Activated CD8-positive, alpha-beta memory T cell treated with anti-CD3 and anti-CD28 coated beads, Interleukin-2, amount 50 U/mL, for 48 hours (primary cell): ENCODE measurements around the gene SPP2.

ENCODE experiments used
- DNase-seq: peaks from one replicate; pipeline ENCODE4 v3.0.0-alpha.2; 2020

SPP2 gene

DNA sequence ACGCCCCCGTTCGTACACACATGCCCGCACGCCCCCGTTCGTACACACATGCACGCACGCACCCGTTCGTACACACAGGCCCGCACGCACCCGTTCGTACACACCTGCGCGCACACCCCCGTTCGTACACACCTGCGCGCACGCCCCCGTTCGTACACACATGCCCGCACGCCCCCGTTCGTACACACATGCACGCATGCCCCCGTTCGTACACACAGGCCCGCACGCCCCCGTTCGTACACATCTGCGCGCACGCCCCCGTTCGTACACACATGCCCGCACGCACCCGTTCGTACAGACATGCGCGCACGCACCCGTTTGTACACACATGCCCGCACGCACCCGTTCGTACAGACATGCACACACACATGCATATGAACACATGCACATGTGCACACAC lies 45.7 kb downstream of the SPP2 start:
- no peak for DNase-seq

DNA sequence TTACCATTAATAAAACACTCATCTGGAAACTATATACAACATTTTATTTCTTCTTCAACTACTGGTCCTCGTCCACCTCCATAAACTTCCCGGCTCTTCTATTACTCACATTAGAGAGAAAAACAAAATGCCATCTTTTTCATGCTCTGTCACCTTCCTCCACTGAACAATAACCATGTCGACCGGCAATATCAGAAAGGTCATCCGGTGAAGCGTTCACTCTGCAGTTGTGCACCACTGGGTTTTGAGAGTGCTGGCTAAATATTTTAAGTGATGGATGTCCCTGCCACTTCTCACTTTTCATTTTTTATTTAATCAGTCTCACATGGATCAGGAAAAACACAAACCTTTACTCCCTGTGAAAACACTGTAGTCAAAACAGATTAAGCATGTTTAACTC lies 48.2 kb downstream of the SPP2 start:
- no peak for DNase-seq

DNA sequence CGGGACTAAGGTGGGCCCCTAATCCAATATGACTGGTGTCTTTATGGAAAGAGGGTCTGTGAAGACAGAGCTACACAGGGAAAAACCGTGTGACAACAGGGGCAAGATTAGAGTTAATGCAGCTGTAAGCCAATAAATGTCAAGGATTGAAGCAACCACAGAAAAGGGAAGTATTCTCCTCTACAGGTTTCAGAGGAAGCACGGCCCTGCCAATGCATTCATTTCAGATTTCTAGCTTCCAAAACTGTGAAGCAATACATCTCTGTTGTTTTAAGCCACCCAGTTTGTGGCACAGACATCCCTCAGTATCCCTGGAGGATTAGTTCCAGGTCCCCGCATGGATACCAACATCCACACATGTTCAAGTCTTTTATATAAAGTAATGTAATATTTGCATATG lies 48.8 kb downstream of the SPP2 start:
- DNase-seq: no peak

DNA sequence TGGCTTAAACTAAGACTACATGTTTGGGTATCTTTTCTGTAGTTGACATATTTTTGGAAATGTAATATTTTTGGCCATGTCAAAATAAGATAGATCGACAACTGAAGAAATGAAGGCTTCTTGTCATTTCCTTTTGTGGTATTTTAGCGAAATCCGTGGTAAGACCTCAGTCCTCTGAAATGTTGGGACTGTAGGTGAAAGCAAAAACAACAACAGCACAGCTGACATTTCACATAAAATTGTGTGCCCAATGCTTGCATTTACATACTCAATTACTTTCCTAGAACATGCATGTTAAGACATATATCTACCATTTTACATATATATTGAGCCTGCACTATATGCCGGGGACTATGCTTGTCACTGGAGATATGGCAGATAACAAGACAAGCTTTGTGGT lies 50.2 kb downstream of the SPP2 start:
- DNase-seq: no peak

DNA sequence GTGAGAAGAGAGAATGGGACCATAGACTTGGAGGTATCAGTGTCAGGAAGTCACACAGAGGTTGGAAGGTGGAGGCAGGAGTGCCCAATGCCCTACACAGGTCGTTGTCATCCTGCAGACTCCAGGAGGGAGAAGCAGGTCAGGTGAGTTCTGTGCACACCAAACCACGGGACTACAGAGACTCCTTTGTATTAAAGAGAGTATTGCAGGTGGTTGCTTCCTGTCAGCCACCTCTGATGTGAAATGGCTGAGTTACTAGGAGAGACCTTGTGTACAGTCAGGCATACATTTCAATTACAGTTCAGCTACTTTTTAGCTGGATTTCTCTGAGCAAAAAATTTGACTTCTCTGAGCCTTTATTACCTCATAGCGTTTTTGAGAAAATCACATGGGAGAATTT lies 51.6 kb downstream of the SPP2 start:
- no peak for DNase-seq

DNA sequence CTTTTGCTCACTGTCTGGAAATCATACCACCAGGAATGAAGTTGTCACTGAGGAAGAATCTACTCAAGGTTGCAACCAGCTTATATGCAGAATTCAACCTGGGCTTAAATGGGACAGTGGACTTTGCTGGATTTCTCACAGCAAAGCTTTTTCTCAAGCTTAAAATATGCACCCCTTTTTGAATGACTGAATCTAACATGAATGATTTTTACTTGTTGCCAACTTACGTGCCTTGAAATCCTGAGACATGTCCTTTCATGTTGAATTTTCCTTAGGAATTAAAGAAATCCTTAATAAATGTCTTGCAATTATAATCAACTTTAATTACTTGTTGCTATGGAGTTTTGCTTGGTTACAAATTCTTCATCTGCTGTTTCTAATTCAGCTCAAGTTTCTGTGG lies 57.4 kb downstream of the SPP2 start:
- DNase-seq: no peak

DNA sequence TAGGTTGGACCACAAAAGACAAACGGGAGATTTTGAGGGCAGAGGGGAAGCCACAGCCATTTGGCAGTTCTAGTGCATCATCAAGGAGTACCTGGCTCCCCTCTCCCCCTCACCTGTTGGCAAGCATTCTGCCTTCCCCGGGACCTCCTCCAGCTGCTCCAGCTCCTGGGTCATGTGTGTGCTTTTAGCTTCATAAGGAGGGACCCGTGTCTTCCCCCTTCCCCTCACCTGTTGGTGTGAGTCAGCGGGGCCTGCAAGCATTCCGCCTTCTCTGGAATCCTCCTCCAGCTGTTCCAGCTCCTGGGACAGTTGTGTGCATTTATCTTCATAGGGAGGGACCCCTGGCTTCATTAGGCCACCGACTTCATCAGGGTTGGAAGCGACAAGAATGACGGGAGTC lies 58.8 kb downstream of the SPP2 start:
- no peak for DNase-seq

DNA sequence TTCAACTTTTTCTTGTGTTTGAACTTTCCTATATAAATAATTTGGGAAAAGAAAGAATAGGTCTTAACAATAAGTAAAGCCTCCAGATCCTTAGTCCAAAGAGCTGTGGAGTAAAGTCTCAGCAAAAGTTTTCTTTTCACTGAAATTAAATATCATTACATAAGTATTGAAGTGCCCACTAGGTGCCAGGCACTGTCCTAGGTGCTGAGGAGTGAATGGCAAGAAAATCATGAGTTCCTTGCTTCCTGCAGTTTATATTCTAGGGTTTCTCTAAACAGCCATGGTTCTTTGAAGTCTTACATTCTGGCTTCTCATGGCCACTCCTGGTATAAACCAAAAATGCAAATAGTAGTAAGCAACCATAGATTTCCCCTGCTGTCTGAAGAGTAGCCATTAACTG lies 59.7 kb downstream of the SPP2 start:
- DNase-seq: no peak

DNA sequence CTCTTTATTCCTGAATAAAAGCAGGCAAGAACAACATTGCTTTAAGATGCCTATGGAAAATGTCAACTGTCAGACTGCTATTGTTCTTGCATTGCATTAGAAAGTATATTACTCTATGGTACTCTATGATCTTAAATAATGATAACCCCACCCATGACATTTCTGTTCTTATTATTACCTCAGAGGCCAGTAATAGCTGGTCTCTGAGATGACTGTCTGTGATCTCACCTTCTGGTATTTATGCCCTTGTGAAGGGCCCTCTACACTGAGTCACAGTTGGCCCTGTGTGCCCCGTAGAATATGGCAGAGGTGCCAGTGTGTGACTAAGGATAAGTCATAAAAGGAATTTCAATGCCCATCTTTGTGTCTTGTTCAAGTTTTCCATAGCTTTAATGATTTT lies 61.0 kb downstream of the SPP2 start:
- DNase-seq: no peak

DNA sequence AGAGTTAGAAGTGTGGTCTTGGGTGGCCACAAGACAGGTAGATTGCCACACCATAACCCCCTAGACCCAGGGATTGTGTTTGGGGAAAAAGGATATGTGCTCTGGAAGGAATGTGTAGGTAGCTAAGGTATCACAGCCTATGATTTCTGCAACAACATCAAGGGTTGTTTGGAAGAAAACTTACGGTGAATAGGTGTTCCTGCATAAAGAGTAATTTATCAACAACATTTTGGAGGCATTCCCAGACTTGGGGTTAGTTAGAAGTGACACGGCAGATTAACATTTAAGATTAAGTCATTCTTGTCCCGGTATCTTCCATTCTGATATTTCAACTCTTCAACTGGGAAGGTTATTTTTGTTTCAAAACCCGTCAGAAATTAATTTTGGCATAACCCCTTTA lies 65.5 kb downstream of the SPP2 start:
- no peak for DNase-seq

DNA sequence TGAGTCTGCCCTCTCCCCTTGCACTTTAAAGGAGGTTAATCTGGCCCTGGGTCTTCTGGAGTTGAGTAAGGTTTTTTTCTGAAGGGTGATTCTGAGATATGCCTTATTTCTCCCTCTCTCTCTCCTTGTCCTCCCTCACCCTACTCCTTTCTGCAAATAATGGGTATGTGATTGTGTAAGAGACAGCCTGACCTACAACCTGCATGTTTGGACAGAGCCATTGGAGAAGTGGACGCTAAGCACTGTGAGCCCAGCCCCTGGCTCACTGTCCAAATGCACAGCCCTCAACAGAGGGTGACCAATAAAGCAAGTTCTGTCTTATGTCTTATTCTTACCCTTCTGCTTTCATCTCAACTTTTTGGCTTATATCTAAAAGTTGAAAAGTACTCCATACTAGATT lies 71.5 kb downstream of the SPP2 start:
- no peak for DNase-seq

DNA sequence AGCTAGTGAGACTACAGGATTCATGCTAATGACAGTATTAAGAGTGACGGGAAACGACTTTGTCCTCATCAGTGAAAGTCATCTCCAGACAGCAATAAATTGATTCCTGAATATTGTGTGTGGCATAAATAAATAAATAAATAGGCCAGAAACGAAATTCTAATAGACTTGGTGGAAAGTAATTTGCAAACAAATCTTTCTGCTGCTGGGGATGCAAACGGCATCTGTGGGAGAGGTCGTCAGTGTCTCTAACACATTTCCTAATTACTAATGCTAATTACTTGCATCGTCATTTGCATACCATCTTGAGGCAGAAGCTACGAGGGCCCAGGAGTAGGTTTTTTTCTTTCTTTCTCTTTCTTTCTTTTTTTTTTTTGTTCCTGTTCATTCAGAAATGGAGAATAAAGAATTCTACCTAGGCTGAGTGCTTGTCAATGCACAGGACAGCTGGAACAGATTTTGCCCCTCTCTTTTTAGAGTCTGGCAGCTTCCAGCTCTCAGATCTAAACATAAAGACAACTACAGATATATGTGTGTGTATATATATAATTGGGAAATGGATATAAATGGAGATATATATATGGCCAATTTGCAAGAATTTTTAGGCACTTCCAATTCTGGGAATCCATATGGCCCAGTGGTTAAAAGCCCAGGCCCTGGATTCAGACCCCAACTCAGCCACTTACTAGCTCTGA lies 75.1 kb downstream of the SPP2 start:
- DNase-seq: no peak

DNA sequence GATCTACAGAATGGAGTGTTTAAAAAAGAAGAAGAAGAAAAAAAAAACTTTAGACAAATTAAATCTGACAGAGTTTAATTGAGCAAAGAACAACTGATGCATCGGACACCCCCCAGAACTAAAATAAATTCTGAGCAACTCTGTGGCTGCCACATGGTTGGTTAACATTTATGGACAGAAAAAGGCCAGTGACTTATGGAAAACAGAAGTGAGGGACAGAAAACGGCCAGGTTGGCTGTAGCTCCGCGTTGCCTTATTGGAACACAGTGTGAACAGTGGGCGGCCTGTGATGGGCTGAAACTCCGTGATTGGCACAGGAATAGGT lies 75.6 kb downstream of the SPP2 start:
- no peak for DNase-seq
